Activated CD8-positive, alpha-beta memory T cell treated with anti-CD3 and anti-CD28 coated beads, Interleukin-2, amount 50 U/mL, for 4 hours (primary cell): ENCODE measurements around the gene C1QA.

Experiments used
- DNase-seq: peaks from one replicate; pipeline ENCODE4 v3.0.0-alpha.2; 2020

Gene C1QA

GRCh38 chr1:22636353-22636752 is at the start of gene C1QA:
TSS of gene C1QA (plus strand) at chr1:22636628. CDS start at chr1:22637617, 989 bp downstream.
- no peak for DNase-seq

- no peak for DNase-seq
Observed at GRCh38 chr1:22587247-22587646, 49.2 kb upstream of the C1QA start.

GRCh38 chr1:22588899-22589422 is 47.5 kb upstream of the C1QA start:
- no peak for DNase-seq

GRCh38 chr1:22591576-22591975 is 44.9 kb upstream of the C1QA start:
- DNase-seq: no peak

- DNase-seq: no peak
Observed at GRCh38 chr1:22592051-22592450, 44.4 kb upstream of the C1QA start.

- no peak for DNase-seq
Observed at GRCh38 chr1:22592919-22593790, 43.3 kb upstream of the C1QA start.

GRCh38 chr1:22594396-22594795 is 42.0 kb upstream of the C1QA start:
- no peak for DNase-seq

- DNase-seq: no peak
Observed at GRCh38 chr1:22595108-22595507, 41.3 kb upstream of the C1QA start.

GRCh38 chr1:22597301-22597965 is 39.0 kb upstream of the C1QA start:
- no peak for DNase-seq

- no peak for DNase-seq
Observed at GRCh38 chr1:22597996-22598395, 38.4 kb upstream of the C1QA start.

- no peak for DNase-seq
Observed at GRCh38 chr1:22598736-22599135, 37.7 kb upstream of the C1QA start.

GRCh38 chr1:22600071-22600816 is 36.2 kb upstream of the C1QA start:
- no peak for DNase-seq

GRCh38 chr1:22600817-22601605 is 35.4 kb upstream of the C1QA start:
- no peak for DNase-seq

GRCh38 chr1:22601610-22602009 is 34.8 kb upstream of the C1QA start:
- DNase-seq: no peak

GRCh38 chr1:22602060-22602740 is 34.2 kb upstream of the C1QA start:
- DNase-seq: no peak

GRCh38 chr1:22606161-22606560 is 30.3 kb upstream of the C1QA start:
- no peak for DNase-seq

- DNase-seq: no peak
Observed at GRCh38 chr1:22607154-22607553, 29.3 kb upstream of the C1QA start.

- no peak for DNase-seq
Observed at GRCh38 chr1:22608361-22608760, 28.1 kb upstream of the C1QA start.

GRCh38 chr1:22609291-22609690 is 27.1 kb upstream of the C1QA start:
- DNase-seq: no peak

GRCh38 chr1:22611530-22611947 is 24.9 kb upstream of the C1QA start:
- DNase-seq: no peak

- DNase-seq: no peak
Observed at GRCh38 chr1:22612671-22613571, 23.5 kb upstream of the C1QA start.
